ENCODE data around the gene HOXD10.

GRCh38 chr2:176103194-176103593 lies 13.4 kb upstream of the HOXD10 start:
- TF ChIP-seq, protein P1, sequence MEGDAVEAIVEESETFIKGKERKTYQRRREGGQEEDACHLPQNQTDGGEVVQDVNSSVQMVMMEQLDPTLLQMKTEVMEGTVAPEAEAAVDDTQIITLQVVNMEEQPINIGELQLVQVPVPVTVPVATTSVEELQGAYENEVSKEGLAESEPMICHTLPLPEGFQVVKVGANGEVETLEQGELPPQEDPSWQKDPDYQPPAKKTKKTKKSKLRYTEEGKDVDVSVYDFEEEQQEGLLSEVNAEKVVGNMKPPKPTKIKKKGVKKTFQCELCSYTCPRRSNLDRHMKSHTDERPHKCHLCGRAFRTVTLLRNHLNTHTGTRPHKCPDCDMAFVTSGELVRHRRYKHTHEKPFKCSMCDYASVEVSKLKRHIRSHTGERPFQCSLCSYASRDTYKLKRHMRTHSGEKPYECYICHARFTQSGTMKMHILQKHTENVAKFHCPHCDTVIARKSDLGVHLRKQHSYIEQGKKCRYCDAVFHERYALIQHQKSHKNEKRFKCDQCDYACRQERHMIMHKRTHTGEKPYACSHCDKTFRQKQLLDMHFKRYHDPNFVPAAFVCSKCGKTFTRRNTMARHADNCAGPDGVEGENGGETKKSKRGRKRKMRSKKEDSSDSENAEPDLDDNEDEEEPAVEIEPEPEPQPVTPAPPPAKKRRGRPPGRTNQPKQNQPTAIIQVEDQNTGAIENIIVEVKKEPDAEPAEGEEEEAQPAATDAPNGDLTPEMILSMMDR (IDR thresholded peaks at IDR 0.05), result no peak
- TF ChIP-seq POLR2A (IDR thresholded peaks at IDR 0.05) (no peak), POLR2AphosphoS5 (IDR thresholded peaks at IDR 0.05) (no peak)
